Adipose tissue (tissue), 3 donors: ENCODE results near the gene POU6F2. TPM values are rescaled to one million over a fixed set of nuclear protein-coding genes. Genes with fewer than 3 reads are reported as not detected.

Experiments used
- H3K27ac ChIP-seq: one replicate; pipeline ENCODE4 v1.5.1; 2013; ENCODE audit warnings: low read depth, low read length
- WGBS, 3 donors: extraction: QIAGEN DNeasy Blood & Tissue Kit; methylation state at CpG; one replicate each; pipeline ENCODE4 v1.1.7; 2013; 5-methylcytosine and 5-hydroxymethylcytosine counted together
- polyA plus RNA-seq, 3 donors: library from polyadenylated mRNA; stranded (reverse); fragments of 200-250 nt; gene quantifications; one replicate each; pipeline ENCODE4 v1.2.3, GENCODE V29; 2013
- donor health status: healthy with polysubstance abuse.
- donor health status: Bipolar disorder and iron deficiency.
- donor health status: healthy.

POU6F2 gene
- polyA plus RNA-seq, 3 donors: 0.16 to 0.64 TPM; not detected in 1

- WGBS, 3 donors: 90 to 98% (median 91%) methylated on average over 2 of the region's 2 CpGs
Observed at GRCh38 chr7:39384386-39384785, 406.7 kb downstream of the POU6F2 start.

GRCh38 chr7:39386718-39387117, 409.0 kb downstream of the POU6F2 start:
- H3K27ac ChIP-seq: no peak overlapping the region
- 66 to 75% (median 72%) methylated on average over 5 of the region's 5 CpGs for WGBS, 3 donors

More at GRCh38 chr7:39384386-39384785, 406.7 kb downstream of the POU6F2 start:
- H3K27ac ChIP-seq: no peak overlapping the region

GRCh38 chr7:39392151-39392550, 414.4 kb downstream of the POU6F2 start:
- 79 to 81% (median 80%) methylated on average over 2 of the region's 2 CpGs for WGBS, 3 donors
- H3K27ac ChIP-seq: no peak overlapping the region

GRCh38 chr7:39394105-39394680, 416.5 kb downstream of the POU6F2 start:
- WGBS, 3 donors: 38 to 51% (median 47%) methylated on average over 3 of the region's 3 CpGs

GRCh38 chr7:39399458-39399857, 421.7 kb downstream of the POU6F2 start:
- 79 to 88% (median 87%) methylated on average over 2 of the region's 2 CpGs for WGBS, 3 donors
- no peak overlapping the region for H3K27ac ChIP-seq

More at GRCh38 chr7:39394105-39394680, 416.5 kb downstream of the POU6F2 start:
- no peak overlapping the region for H3K27ac ChIP-seq

- H3K27ac ChIP-seq: no peak overlapping the region
- WGBS, 3 donors: 69 to 73% (median 70%) methylated on average over 3 of the region's 3 CpGs
Observed at GRCh38 chr7:39399986-39400385, 422.3 kb downstream of the POU6F2 start.

GRCh38 chr7:39400836-39401235, 423.1 kb downstream of the POU6F2 start:
- no peak overlapping the region for H3K27ac ChIP-seq
- 76 to 78% (median 77%) methylated on average over 3 of the region's 3 CpGs for WGBS, 3 donors

- H3K27ac ChIP-seq: no peak overlapping the region
Observed at GRCh38 chr7:39402034-39402433, 424.3 kb downstream of the POU6F2 start.

GRCh38 chr7:39404907-39405306, 427.2 kb downstream of the POU6F2 start:
- H3K27ac ChIP-seq: no peak overlapping the region
- WGBS, 3 donors: 83 to 88% (median 87%) methylated on average over 1 of the region's 1 CpG

- WGBS, 3 donors: 75 to 81% (median 79%) methylated on average over 3 of the region's 3 CpGs
- no peak overlapping the region for H3K27ac ChIP-seq
Observed at GRCh38 chr7:39405581-39405980, 427.9 kb downstream of the POU6F2 start.

GRCh38 chr7:39406467-39406866, 428.8 kb downstream of the POU6F2 start:
- H3K27ac ChIP-seq: no peak overlapping the region
- 29 to 81% (median 70%) methylated on average over 10 of the region's 10 CpGs for WGBS, 3 donors

- no peak overlapping the region for H3K27ac ChIP-seq
- 37 to 57% (median 44%) methylated on average over 4 of the region's 4 CpGs for WGBS, 3 donors
Observed at GRCh38 chr7:39407137-39407536, 429.4 kb downstream of the POU6F2 start.

GRCh38 chr7:39407723-39408122, 430.0 kb downstream of the POU6F2 start:
- H3K27ac ChIP-seq: no peak overlapping the region
- WGBS, 3 donors: 64 to 67% (median 65%) methylated on average over 8 of the region's 8 CpGs

- no peak overlapping the region for H3K27ac ChIP-seq
- WGBS, 3 donors: 71 to 81% (median 74%) methylated on average over 1 of the region's 1 CpG
Observed at GRCh38 chr7:39408906-39409305, 431.2 kb downstream of the POU6F2 start.

- 92 to 95% (median 92%) methylated on average over 5 of the region's 5 CpGs for WGBS, 3 donors
- no peak overlapping the region for H3K27ac ChIP-seq
Observed at GRCh38 chr7:39410582-39410981, 432.9 kb downstream of the POU6F2 start.

GRCh38 chr7:39413636-39414223, 436.0 kb downstream of the POU6F2 start:
- no peak overlapping the region for H3K27ac ChIP-seq
- WGBS, 3 donors: 7 to 9% (median 8%) methylated on average over 25 of the region's 25 CpGs

- H3K27ac ChIP-seq: no peak overlapping the region
- WGBS, 3 donors: 1 to 2% (median 2%) methylated on average over 39 to 40 of the region's 40 CpGs
Observed at GRCh38 chr7:39414224-39415035, 436.7 kb downstream of the POU6F2 start.

- 86% methylated on average over 13 of the region's 13 CpGs for WGBS, 3 donors
- H3K27ac ChIP-seq: no peak overlapping the region
Observed at GRCh38 chr7:39415091-39415787, 437.5 kb downstream of the POU6F2 start.

- no peak overlapping the region for H3K27ac ChIP-seq
- WGBS, 3 donors: 50 to 82% (median 64%) methylated on average over 3 of the region's 3 CpGs
Observed at GRCh38 chr7:39416866-39417265, 439.2 kb downstream of the POU6F2 start.
